Measurements from ENCODE around the gene RIPOR3. TPM values are rescaled to one million over a fixed set of nuclear protein-coding genes. Genes with fewer than 3 reads are reported as not detected.
A peak's percentile ranks its signal among the peaks of the same experiment; 100 is the strongest.
"Not testable (repeated sequence)": the region's sequence is repeated elsewhere in the genome, so short reads cannot be mapped to it uniquely, and the experiment has no call there.

Gene RIPOR3
- total RNA-seq, 4 donors from 2014 or later: 1.3 to 9.7 (median 3.3) TPM

DNA sequence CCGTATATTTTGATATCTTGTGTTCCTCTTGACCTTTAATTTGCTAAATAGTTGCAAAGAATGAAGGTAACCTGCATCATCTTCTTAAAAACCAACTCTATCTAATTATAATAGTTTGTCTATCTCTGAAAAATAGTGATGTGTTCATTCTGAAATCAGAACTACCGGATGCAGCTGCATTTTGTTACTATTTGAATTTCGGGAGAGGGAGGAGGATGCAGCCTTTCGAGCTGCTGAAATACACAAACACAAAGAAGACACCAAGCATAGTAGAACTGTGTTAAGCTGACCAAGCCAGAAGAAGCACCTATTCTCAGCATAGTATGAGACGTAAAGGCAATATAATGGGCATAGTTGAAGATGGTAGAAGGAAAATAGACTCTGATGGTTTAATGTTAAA, 148.0 kb downstream of the RIPOR3 start:
- Histone ChIP-seq H3K36me3 (peaks cover 0 to 13% (median 0%) of the 10 kb centered on the region in 3 donors), H3K4me3 (no peak overlapping the region), H3K4me1 (peaks cover 7 to 88% (median 21%) of the 10 kb centered on the region in 3 donors), H3K9me3 (no peaks in the 10 kb centered on the region), H3K27me3 (no peaks in the 10 kb centered on the region), H3K27ac (no peak overlapping the region)
- 69 to 75% methylated on average over 5 of the region's 5 CpGs for WGBS, 2 donors
- no peak for DNase-seq
- TF ChIP-seq POLR2A (IDR thresholded peaks at IDR 0.05): no peak
- intact Hi-C loops (cut with DNase I): no loop called here

DNA sequence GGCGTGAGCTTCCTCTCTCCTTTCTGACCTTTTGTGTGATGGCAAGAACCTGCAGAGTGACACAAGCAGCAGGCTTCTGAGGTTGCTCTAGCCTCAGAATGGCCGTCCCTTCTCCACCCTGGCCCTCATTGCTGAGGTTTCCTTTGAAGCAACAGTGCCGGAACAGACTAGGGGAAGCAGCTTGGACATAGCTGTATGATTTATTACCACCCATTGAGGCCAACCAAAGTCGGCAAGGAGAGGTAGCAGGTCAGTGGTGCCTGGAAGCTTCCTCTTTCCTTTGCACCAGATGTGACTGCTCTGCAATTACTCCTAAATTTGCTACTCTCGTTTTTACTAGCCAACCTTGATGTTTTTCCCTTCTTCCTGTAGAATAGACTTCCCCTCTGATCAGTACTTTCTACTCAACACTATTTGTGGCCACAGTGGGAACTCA, 149.7 kb downstream of the RIPOR3 start:
- 66 to 73% methylated on average over 3 to 5 of the region's 5 CpGs for WGBS, 2 donors
- DNase-seq: no peak

DNA sequence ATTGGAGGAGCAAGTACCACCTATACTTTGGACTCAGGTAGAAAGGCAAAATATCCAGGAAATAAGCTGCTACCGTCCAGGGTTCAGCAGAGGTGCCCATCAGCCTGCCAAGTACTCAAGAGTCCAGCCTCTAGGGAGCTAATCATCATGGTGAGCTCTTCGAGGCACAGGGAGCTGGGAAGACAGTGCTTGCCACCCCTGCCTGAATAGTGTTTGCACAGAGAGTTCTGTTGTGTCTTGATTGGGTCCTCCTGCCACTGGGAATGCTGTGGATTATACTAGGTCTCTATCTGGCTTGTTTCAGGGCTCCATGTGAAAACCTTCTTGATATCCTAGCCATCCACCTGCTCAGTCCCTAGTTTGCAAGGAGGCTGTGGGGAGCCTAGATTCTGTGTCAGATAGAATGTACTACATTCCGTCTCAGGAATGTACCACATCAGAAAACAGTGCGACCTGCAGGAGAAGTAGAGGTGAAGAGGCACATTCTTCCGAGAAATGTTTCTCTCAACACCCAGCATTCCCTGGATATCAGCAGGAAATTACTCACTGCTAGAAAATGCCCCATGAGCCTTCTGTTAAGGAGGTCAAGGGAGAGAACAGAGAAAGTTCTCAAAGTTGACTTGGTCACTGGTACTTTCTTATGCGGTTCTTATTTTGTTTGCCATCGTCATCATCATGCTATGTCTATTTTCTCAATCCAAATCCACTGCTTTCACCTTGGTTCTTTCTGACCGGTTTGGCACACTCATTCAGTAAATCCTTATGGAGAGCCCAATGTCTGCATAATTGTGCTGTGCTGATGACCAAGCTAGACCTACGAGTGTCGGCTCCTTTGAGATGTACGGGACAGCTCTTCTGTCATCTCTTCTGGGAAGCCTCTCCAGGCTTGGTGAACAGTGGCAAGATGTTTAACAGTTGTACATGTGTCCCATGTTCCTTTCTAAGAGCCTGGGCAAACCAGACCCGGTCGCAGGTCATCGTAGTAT, 150.4 kb downstream of the RIPOR3 start:
- intact Hi-C loops (cut with DNase I): no loop called here
- no peak for DNase-seq
- H3K36me3 ChIP-seq: peaks cover 0 to 13% (median 0%) of the 10 kb centered on the region in 3 donors
- H3K9me3 ChIP-seq: no peaks in the 10 kb centered on the region
- peaks cover 5 to 88% (median 26%) of the 10 kb centered on the region in 3 donors for H3K4me1 ChIP-seq
- H3K27ac ChIP-seq: peak overlapping the region in 3 of 4 donors; percentile 27 to 80 (median 42)
- H3K27me3 ChIP-seq: no peaks in the 10 kb centered on the region
- 77 to 80% methylated on average over 11 to 13 of the region's 14 CpGs for WGBS, 2 donors
- no peak for TF ChIP-seq POLR2A (IDR thresholded peaks at IDR 0.05)
- TF ChIP-seq, protein P1, sequence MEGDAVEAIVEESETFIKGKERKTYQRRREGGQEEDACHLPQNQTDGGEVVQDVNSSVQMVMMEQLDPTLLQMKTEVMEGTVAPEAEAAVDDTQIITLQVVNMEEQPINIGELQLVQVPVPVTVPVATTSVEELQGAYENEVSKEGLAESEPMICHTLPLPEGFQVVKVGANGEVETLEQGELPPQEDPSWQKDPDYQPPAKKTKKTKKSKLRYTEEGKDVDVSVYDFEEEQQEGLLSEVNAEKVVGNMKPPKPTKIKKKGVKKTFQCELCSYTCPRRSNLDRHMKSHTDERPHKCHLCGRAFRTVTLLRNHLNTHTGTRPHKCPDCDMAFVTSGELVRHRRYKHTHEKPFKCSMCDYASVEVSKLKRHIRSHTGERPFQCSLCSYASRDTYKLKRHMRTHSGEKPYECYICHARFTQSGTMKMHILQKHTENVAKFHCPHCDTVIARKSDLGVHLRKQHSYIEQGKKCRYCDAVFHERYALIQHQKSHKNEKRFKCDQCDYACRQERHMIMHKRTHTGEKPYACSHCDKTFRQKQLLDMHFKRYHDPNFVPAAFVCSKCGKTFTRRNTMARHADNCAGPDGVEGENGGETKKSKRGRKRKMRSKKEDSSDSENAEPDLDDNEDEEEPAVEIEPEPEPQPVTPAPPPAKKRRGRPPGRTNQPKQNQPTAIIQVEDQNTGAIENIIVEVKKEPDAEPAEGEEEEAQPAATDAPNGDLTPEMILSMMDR (IDR thresholded peaks at IDR 0.05): no peak
- no peak overlapping the region for H3K4me3 ChIP-seq

More for the DNA sequence above, 149.7 kb downstream of the RIPOR3 start:
- intact Hi-C loops (cut with DNase I): no loop called here
- Histone ChIP-seq H3K36me3 (peaks cover 0 to 13% (median 0%) of the 10 kb centered on the region in 3 donors), H3K9me3 (no peaks in the 10 kb centered on the region), H3K4me1 (peaks cover 5 to 88% (median 21%) of the 10 kb centered on the region in 3 donors), H3K27ac (peak overlapping the region in 3 of 4 donors; percentile 27 to 80 (median 42)), H3K4me3 (no peak overlapping the region), H3K27me3 (no peaks in the 10 kb centered on the region)
- TF ChIP-seq, protein P1 (IDR thresholded peaks at IDR 0.05): no peak
- TF ChIP-seq POLR2A (IDR thresholded peaks at IDR 0.05): no peak

DNA sequence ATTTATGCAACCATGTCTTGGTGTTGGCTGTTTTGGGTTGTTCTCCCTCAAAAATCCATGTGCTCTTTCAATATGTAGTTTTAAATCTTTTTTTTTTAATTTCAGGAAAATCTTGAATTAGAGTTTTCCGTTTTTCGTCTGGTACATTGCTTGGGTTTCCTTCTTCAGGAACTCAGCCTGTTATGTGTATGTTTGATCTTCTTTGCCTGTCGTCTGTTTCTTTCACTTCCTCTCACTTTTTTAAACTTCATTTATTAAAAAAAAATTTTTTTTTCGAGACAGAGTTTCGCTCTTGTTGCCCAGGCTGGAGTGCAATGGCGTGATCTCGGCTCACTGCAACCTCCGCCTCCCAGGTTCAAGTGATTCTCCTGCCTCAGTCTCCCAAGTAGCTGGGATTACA, 151.5 kb downstream of the RIPOR3 start:
- 86 to 95% methylated on average over 8 of the region's 8 CpGs for WGBS, 2 donors
- H3K9me3 ChIP-seq; H3K4me3 ChIP-seq; DNase-seq; intact Hi-C loops (cut with DNase I); H3K27ac ChIP-seq; H3K27me3 ChIP-seq: not testable (repeated sequence)
- Histone ChIP-seq H3K4me1 (peaks cover 8 to 89% (median 35%) of the 10 kb centered on the region in 3 donors), H3K36me3 (peaks cover 0 to 13% (median 0%) of the 10 kb centered on the region in 3 donors)

DNA sequence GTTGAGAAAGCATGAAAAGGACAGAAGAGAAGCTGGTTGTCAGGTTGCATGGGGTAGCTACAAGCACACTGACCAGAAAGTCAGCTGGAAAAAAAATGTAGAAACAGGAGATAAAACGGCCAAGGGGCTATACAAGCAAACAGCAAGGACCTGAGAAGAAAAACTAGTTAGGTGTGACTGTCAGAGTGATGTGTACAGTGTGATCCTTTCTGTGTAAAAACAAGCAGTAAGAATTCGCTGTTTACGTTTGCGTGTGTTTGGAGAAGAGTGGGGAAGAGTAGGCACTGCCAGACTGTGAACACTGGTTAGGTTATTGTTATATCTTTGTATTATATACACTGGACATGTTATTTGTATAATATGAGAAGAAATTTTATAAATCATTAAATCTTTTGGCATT, 153.1 kb downstream of the RIPOR3 start:
- 50 to 54% methylated on average over 4 of the region's 4 CpGs for WGBS, 2 donors
- no peak overlapping the region for H3K4me3 ChIP-seq
- no peaks in the 10 kb centered on the region for H3K27me3 ChIP-seq
- no peak for DNase-seq
- intact Hi-C loops (cut with DNase I): no loop called here
- H3K36me3 ChIP-seq: peaks cover 0 to 13% (median 0%) of the 10 kb centered on the region in 3 donors
- H3K9me3 ChIP-seq: no peaks in the 10 kb centered on the region
- no peak overlapping the region for H3K27ac ChIP-seq
- TF ChIP-seq, protein P1 (IDR thresholded peaks at IDR 0.05): no peak
- TF ChIP-seq POLR2A (IDR thresholded peaks at IDR 0.05): no peak
- peaks cover 16 to 94% (median 40%) of the 10 kb centered on the region in 3 donors for H3K4me1 ChIP-seq
